D341Med (cell line): ENCODE measurements around the gene ADAMTSL1.

Experiments
- DNase-seq: peaks from one replicate; pipeline ENCODE4 v3.0.0; 2012; ENCODE audit warnings: low spot score

Gene ADAMTSL1

DNA sequence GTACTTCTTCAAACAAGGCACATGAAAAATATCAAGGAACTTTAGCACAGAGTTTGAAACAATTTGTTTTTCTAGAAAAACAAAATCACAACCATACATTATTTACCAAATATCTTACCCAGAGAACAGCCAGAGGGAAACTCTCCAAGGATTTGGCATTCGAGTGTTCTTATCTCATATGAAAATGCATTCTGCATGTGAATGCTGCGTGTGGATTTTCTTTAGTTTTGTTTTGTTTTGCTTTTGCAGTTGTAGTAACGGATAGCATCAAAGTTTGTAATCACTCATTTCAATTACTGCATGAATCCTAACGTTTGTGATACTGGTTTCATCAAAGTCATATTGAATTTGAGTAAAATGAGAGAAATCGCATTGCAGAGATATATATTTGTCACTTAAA is 28.0 kb downstream of the ADAMTSL1 start:
- DNase-seq, result no peak

DNA sequence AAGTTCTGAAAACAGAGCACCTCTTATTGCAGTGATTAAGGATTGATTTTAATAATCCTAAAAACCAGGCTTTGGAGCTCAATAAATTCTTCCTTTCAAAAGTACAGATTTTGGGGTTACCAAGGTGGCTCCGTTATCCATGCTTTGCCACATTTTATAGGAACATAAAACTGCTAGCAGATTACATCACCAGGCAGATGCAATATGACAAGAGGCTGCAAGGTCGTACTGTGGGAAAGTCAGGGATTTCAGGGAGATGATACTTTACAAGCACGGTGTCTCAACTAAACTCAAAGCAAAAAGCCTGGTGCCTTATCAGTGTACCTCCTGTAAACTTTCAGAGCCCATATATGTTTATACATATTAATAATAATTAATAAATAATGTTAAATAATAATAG is 28.6 kb downstream of the ADAMTSL1 start:
- DNase-seq, result no peak

DNA sequence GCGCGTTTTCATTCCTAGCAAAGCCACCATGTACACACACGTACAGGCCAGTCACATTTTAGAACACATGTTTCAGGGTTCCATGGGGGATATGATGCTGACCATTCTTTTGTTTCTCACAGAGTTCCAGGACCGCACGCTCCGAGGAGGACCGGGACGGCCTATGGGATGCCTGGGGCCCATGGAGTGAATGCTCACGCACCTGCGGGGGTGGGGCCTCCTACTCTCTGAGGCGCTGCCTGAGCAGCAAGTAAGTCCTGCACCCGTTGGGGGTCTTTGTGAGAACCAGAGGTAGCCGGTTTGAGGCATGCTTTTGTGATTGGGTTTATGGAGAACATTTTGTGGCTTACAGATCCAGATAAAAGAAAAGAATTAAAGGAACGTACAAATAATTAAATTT is 30.8 kb downstream of the ADAMTSL1 start:
- no peak for DNase-seq

DNA sequence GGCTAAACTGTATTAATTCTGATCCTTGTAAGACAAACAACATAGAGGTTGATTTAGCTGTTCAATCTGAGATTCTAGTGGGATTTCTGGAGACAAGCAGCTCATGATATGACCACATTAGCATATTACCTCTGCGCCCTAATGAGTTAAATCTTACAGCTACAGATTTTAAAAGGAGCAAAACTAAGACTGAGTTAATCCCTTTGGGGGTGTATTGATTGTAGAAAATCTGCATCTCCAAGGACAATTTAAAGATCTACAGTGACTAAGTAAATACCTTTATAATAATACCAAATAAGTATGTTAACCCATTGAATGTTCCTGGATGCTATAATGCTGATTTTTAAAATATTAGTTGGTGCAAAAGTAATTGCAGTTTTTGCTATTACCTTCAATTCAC is 33.2 kb downstream of the ADAMTSL1 start:
- no peak for DNase-seq

DNA sequence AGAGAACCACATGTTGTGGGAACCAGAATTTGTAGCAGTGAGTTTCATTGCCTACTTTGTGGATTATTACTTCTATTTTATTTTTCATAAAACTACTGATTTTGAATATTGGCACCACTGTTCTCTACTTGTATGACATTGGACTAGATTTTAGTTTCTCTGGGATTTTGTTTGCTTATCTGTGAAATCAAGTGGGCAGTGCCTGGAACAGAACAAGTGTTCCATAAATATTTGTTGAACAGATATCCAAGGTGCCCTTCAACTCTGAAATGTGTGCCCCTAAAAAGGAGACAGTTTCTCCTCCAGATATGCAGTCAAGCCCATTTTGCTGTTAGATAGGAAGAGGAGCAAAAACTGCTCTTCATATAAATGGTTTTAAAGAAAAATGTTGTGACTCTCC is 42.6 kb downstream of the ADAMTSL1 start:
- no peak for DNase-seq

DNA sequence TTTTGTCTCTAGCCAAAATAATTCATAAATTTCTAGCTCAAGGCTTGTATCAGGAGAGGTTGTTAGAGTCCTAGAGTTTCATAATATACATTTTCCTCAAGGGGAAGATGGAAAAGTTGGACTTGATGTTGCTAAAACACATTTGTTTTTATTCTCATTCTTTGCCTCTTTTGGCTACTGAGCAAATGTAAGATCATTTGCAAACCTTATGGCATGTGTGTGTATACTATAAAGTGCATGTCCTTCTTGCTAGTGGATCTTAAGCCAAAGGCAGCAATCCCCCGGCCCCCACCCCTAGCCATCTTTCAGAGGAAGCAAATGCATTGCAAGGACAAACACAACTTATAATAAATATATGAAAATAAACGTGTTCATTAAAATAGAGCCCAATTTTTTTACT is 43.0 kb downstream of the ADAMTSL1 start:
- DNase-seq, result no peak

DNA sequence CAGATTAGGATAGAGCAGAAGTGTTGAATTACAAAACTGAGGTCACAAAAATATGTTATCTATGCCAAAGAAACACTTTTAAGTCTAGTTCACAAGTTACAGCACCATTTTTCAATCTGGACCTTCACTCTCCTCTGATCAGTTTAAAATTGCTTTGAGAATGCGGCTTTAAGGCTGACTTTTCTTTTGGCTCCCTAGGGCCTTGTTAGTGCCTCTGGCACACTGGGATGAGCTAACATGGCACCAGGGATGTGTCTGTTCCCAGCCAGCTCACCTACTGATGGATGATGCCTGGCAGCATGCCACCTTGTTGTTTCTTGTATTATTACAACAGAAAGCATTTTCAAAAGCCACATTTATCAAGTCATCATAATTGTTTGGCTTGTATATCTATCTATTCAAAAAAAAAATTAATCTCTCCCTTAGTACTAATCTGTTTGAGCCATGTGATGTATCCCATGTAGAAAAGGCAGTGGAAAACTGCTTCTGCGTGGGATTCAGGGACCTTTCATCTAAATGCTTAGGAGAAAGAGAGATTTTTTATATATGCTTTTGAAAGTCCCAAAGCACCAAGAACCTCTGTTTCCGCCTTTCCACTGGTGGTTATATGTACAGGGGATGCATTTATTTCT is 46.6 kb downstream of the ADAMTSL1 start:
- DNase-seq, result peak; percentile 19

DNA sequence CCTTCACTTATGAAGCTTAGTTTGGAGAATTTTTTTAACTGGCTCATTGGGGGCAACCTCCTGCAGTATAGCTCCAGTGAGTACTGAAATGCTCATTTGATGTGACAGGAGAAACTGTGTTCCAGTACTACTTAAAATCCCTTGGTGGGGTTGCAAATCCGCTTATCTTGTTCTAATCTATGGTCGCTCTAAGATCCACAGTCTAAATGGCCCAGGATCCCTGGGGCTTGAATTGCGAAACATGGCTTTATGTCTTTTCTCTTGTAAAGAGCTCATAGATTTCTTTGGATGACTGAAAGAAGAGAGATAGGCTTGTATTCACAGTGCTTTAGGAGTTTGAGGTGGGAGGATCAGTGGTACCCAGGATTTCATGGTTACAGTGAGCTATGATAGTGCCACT is 52.7 kb downstream of the ADAMTSL1 start:
- DNase-seq, result peak; percentile 49

DNA sequence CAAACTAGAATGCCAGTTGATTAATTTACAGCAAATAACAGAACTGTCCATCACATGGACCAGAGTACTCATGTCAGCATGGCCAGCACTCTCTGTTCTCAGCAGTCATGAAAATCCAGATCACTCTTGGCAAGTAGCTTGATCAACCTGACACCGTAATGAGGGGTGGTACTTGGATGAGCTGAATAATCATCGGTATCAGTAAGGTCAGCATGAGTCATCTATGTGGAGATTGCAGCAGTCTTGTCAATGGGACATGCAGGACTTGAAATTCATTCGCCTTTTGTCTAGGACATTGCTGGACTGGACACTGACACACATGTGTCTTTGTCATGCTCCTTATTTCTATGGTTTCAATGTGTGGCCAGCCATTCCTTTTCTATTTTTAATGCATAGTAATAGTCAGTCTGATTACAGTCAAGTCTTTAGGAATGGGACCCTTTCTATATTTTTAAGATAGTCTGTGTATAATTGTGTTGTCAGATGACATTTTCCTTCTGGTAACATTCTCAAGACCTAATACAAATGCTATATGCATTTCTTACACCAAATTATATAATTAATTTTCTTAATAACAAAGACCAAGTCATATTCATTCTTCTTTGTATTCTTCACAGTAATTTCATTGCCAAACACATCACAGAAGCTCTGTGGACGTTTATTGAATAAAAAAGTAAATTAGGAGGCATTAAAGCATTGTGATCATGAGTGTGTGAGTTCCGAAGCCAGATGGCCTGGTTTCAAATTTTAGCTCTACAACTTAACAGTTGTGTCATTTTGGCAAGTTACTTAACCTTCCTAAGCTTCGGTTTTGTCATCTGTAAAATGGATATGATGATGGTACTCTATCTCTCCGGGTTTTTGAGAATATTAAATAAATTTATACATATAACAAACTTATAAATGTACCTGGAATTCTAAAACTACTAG is 57.4 kb downstream of the ADAMTSL1 start:
- no peak for DNase-seq

DNA sequence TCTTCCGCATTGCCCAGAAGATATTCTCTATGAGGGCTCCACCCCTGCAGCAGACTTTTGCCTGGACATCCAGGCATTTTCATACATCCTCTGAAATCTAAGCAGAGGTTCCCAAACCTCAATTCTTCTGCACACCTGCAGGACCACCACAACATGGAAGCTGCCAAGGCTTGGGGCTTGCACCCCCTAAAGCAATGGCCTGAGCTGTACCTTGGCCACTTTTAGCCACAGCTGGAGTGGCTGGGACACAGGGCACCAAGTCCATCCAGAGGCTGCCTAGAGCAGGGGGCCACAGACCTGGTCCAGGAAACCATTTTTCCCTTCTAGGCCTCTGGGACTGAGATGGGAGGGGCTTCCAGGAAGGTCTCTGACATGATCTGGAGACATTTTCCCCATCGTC is 60.7 kb downstream of the ADAMTSL1 start:
- no peak for DNase-seq

DNA sequence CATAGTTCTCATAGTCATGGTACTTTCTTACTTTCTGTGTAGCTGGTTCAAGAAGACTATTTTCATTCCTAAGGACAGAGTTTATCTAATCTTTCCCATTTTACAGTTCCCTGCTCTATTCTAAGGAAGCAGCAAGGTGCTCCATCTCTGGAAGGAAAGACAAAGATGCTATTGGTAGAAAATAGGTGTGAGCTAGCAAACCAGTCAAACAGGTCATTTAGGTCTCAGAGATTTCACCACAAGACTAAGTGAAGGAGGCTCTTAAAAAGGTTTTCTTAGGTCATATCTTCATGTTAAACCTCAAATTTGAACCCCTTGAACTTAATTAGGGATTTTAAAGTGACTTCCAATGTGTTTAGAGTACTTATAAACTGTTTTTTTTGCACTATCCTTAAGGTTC is 62.6 kb downstream of the ADAMTSL1 start:
- no peak for DNase-seq

DNA sequence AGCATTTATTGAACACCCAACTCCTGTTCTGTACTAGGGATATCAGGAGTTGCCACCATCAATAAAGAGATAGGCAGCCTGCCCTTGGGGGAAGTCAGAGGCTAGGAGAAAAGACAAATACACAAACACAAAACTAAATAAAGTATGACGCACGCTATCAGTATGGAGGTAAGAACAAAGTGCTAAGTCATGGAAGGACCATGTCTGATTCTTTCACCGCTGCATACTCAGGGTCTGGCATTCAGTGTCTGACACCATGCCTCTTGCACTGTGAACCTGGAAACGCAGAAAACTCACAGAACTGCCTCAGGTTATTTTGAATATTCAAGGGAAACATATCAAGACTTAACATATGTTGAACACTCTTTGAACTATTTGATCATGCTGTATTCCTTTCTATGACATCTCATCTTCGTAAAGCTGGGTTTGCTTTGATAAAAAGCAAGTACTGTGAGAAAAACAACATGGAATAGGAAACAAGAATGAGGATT is 65.3 kb downstream of the ADAMTSL1 start:
- DNase-seq, result no peak

DNA sequence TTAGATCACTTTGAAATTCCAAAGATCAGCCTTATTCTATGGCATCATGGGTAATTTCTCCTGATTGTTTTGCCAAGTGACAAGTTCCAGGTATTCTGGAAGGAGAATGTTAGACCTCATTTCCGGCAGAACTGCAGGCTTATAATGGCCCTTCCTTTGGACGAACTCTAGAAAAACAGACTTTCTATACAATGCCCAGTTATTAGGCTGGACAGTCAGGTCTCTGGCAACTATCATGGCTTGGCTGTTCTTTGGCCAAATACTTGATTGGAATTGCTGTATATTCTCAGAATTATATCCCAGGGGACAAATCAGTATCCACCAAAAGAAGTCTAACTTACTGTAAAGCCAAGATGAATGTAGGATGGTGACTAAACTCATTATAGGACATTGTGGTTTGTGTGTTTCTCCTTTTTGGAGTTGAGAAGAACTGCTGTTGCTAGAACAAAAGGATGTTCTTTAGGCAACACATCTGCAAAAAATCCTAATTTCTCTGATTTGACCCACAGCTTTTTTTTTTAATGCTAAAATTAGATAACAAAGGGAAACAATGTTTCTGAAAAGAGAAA is 69.0 kb downstream of the ADAMTSL1 start:
- no peak for DNase-seq

DNA sequence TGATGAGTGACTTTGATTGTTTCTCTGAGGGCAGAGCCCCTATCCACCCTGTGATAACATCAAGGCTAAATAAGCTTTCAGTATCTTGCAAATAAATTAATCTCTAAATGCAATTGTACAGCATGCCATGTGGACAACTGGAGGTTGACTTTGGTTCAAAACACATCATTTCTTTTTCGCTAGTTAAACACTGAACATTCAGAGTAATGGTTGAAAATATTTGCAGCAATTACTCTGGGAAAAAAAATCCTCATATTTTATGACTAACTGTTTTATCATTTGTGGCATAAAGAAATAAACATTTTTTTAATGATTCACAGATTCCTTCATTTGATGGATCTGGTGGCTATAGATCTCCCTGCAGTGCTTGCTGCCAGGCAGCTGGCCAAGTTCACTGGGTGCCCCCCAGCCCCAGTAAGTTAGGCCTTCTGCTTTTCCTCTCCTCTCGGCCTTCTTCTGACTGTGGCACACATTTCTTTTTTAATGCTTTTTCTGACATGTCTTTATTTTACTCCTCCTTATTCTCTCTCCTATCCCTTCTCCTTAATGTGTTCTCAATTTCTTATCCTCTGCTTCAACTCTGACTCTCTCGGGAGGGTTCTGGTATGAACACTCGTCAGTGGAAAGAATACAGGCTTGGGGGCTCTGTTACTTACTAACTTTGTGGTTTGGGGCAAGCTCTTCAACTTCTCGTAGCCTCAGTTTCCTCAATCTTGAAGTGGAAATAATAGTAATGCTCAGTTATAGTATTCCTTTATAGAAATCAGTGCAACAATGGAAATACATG is 69.6 kb downstream of the ADAMTSL1 start:
- no peak for DNase-seq

DNA sequence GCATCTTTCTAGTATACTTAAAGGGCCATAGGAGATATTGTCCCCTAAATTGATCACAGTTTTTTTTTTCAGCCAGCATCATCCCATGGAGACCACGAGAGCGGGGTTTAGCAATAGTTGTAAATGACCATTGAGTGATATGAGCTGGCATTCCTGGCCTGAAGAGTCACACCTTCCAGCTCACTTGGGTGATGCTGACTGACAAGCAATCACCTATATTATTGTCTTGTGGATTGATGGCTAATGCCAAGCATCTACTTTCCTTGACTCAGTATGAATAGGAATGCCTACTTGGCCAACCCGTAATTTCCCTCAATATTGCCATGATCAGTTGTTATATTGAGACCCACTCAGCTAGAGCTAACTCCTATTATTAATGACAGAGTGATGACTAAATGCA is 70.5 kb downstream of the ADAMTSL1 start:
- no peak for DNase-seq

DNA sequence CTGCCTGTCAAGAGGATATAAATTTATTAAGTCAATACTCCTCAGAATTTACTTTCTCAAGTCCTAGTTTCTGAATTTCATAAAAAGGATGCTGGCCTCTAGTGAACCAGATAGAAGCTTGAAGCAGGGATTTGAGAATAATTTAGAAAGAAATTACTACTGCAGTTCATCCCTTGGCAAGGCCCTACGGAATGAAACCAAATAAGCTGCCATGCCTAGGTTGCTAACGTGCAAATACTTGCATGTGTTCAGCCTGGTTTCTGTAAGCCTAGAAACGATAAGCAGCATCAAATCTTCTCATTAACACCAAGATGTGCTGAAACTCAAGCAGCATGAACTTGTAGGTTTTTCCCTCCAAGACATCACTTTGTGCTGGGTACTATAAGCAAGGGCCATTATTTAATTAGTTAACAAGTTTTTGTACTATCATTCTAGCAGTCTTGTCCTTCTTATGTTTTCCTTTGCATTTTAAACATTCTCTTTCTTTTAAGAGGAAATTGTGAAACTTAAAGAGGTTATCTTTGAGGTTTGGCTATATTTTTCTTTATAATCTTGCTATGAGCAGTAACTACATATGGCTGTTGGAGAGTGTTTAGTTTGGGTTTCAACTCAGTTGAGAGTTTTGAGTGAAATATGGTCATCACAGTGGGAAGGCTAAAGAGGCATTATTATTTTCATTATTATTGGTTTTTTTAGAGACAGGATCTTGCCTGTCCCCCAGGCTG is 71.8 kb downstream of the ADAMTSL1 start:
- no peak for DNase-seq

DNA sequence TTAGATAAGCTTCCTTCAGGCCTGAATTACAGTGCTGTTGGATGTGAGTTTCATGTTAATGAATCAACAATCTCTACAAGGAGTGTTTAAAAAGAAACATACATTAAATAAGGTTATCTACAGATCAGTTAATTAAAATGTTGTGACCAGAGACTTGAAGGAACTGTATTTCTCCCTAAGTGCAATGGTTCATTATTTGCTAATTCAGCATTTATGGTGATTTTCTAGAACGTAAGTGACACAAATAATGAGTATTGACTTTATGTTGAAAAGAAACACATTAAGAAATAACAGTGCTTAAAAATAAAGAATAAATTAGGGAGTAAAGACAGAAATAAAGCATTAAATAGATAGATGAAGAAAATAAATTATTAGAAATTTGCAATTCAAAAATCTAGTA is 74.5 kb downstream of the ADAMTSL1 start:
- DNase-seq, result no peak

DNA sequence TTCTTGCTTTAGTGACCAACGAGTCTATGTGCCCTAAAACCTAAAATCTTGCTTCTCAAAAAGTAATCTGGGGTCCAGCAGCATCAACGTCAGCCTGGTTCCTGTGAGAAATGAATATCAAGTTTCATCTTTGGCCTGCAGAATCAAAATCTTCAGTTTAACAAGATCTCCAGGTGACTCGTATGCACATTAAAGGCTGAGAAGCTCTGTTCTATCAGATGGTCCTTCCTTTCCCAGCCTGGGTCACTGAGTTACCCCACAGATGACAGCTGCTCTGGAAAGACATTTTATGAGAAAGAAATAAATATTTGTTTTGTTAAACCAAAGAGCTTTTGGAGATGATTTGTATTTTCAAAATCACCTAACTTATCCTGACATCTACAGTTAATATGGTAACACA is 75.8 kb downstream of the ADAMTSL1 start:
- DNase-seq, result no peak

DNA sequence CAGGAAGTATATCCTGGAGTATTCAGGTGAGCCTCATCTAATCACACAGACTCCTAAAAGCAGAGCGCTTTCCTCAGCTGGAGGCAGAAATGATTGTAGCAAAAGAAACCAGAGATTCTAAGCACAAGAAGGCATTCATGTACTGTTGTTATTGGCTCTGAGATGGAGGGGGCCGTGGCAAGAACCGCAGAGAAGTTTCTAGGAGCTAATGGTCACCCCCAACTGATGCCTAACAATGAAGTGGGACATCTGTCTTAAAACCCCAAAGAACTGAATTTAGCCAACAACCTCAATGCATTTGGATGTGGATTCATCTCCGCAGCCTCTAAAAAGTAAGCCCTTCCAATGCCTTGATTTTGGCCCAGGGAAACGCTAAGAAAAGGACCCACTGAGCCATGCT is 76.3 kb downstream of the ADAMTSL1 start:
- DNase-seq, result no peak

DNA sequence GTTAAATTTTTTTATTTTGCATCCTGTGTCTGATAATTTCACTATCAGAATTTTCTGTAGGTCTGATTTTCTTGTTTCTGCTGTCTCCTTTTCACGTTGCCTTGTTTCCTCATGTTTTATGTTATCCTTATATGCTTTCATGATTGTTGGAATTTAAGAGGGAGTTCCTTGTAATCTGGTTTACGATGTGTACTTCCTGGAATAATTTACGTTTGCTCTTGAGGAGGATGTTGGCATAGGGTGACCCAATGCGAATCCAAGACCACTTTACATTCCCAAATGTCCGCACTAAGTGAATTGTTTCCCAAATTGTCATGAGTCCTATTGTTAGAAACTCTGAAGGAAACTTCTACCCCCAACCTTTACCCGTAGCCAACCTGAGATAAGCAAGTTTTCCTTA is 80.3 kb downstream of the ADAMTSL1 start:
- no peak for DNase-seq

DNA sequence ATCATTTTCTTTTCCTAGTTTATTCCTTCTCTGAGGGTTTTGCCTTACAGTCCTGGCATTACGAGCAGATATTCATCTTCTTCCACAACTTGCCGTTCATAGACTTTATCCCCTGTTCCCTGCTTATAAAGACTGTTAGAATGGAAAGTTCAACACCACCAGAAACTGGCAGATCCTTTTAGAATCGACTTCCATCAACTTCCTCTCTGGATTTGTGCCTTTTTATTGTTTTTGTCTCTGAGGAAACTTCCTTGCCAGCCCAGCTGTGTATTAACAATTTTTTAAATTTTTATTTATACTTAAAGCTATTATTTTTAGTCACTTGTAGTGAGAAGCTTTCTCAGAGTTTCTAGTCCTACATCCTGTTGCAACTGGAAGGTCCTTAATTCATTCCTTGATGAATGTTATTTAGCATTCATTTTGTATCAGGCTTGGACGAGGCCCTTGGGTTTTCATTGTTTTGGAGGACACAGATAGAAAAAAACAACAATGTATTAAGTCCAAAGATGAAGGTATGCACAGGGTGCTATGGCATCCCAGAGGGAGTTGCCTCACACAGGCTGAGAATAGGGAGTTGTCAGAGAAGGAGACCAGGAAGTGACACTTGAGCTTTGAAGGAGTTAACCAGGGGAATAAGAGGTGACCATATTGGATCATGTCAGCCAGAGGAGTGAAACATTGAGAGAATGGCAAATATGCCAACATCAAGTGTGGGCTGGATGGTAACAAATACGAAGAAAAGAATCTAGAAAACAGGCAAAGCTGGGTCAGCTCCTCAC is 81.3 kb downstream of the ADAMTSL1 start:
- DNase-seq, result no peak
